HepG2 (cell line): ENCODE data around the gene IGFBP5. TPM values are rescaled to one million over a fixed set of nuclear protein-coding genes. Genes with fewer than 3 reads are reported as not detected.
A peak's percentile ranks its signal among the peaks of the same experiment; 100 is the strongest.

Source experiments
- BHLHE40 ChIP-seq: IDR thresholded peaks from 2 replicates; pipeline ENCODE4 v1.6.1; 2011; ENCODE audit warnings: low read length, improper control_type of control experiment
- GATA4 ChIP-seq: sonication (generic); IDR thresholded peaks from 2 replicates; pipeline ENCODE4 v1.6.1; 2016; ENCODE audit warnings: antibody characterized with exemption, low read depth, borderline replicate concordance
- KAT8 ChIP-seq: IDR thresholded peaks from 2 replicates; pipeline ENCODE4 v1.6.1; 2016; ENCODE audit warnings: missing genetic modification reagents, missing compliant biosample characterization
- NCOR1 ChIP-seq: fragments of 200-600 bp; sonication (generic); IDR thresholded peaks from 2 replicates; pipeline ENCODE4 v1.7.0; 2017; ENCODE audit warnings: antibody characterized with exemption, low read length, borderline replicate concordance
- PHF20 ChIP-seq: sonication (generic); formaldehyde crosslinking; IDR thresholded peaks from 2 replicates; pipeline ENCODE4 v1.5.0; 2020; ENCODE audit warnings: mild to moderate bottlenecking, missing genetic modification reagents
- RAD51 ChIP-seq: fragments of 450-650 bp; IDR thresholded peaks from 2 replicates; pipeline ENCODE4 v1.6.1; 2016; ENCODE audit warnings: borderline replicate concordance
- RBFOX2 ChIP-seq: fragments of 200-400 bp; formaldehyde crosslinking; IDR thresholded peaks from 2 replicates; pipeline ENCODE4 v1.6.1; 2017; ENCODE audit warnings: low read depth, mild to moderate bottlenecking, low read length
- RFX5 ChIP-seq: IDR thresholded peaks from 2 replicates; pipeline ENCODE4 v1.6.1; 2011; ENCODE audit warnings: low read depth, low read length, improper control_type of control experiment
- TAF15 ChIP-seq: fragments of 200-400 bp; formaldehyde crosslinking; IDR thresholded peaks from one replicate; pipeline ENCODE4 v1.6.1; 2018; ENCODE audit warnings: mild to moderate bottlenecking, low read depth, low read length; ENCODE audit not compliant: poor library complexity, severe bottlenecking
- TBL1XR1 ChIP-seq: fragments of 150-350 bp; IDR thresholded peaks from 2 replicates; pipeline ENCODE4 v1.6.1; 2014; ENCODE audit warnings: borderline replicate concordance, low read length; ENCODE audit not compliant: partially characterized antibody
- XBP1 ChIP-seq: sonication (generic); formaldehyde crosslinking; IDR thresholded peaks from 2 replicates; pipeline ENCODE4 v1.5.0; 2020; ENCODE audit warnings: missing genetic modification reagents
- ZNF350 ChIP-seq: sonication (generic); formaldehyde crosslinking; IDR thresholded peaks from 2 replicates; pipeline ENCODE4 v1.4.0; 2020; ENCODE audit warnings: mild to moderate bottlenecking, low read depth, missing genetic modification reagents, borderline replicate concordance
- ZNF710 ChIP-seq: sonication (generic); formaldehyde crosslinking; IDR thresholded peaks from 2 replicates; pipeline ENCODE4 v1.5.0; 2020; ENCODE audit warnings: mild to moderate bottlenecking, missing genetic modification reagents, borderline replicate concordance
- ZNF878 ChIP-seq: sonication (generic); formaldehyde crosslinking; IDR thresholded peaks from 2 replicates; pipeline ENCODE4 v1.8.1; 2023; ENCODE audit warnings: mild to moderate bottlenecking, missing genetic modification reagents, moderate library complexity
- ZSCAN31 ChIP-seq: sonication (generic); formaldehyde crosslinking; IDR thresholded peaks from 2 replicates; pipeline ENCODE4 v1.5.0; 2020; ENCODE audit warnings: low read depth, mild to moderate bottlenecking, missing genetic modification reagents
- polyA plus RNA-seq, 8 experiments: library from polyadenylated mRNA; depleted of rRNA in 3 of 8; stranded (reverse) in 7 of 8; unstranded in 1 of 8; fragments of >200 nt; fragmentation: Illumina TruSeq in 4 of 8; extraction: Trizol in 4 of 8; gene quantifications; 2 replicates each; pipeline versions ENCODE4 v1.2.1 to v1.2.3, GENCODE V29; 2011 to 2016; ENCODE audit warnings: low read depth in 4 of 8, missing spikeins in 1 of 8, mixed read lengths in 1 of 8; ENCODE audit not compliant: insufficient read depth in 1 of 8
- total RNA-seq, 5 experiments: library from RNA; depleted of rRNA; stranded (reverse); fragments of >200 nt; fragmentation: Illumina TruSeq; extraction: Trizol; gene quantifications; 2 replicates each; pipeline ENCODE4 v1.2.3, GENCODE V29; 2016; ENCODE audit warnings: low read depth in 1 of 5
- TF ChIP-seq, protein P1 (sequence below): sonication (generic); formaldehyde crosslinking; IDR thresholded peaks from 2 replicates; pipeline ENCODE4 v1.5.1; 2020; ENCODE audit warnings: mild to moderate bottlenecking, missing genetic modification reagents, borderline replicate concordance
- TF ChIP-seq, protein P2 (sequence below): sonication (generic); formaldehyde crosslinking; IDR thresholded peaks from 2 replicates; pipeline ENCODE4 v1.5.0; 2020; ENCODE audit warnings: missing genetic modification reagents
- TF ChIP-seq, protein P3 (sequence below): sonication (generic); formaldehyde crosslinking; IDR thresholded peaks from 2 replicates; pipeline ENCODE4 v1.4.0; 2020; ENCODE audit warnings: missing genetic modification reagents

IGFBP5 gene
- total and polyA plus RNA-seq, 2 of the 13 experiments (the other 11 are each of a cell fraction or from before 2014, with no cell fraction given): 0.15 TPM; not detected in 1

GRCh38 chr2:216740557-216741222, 45.3 kb upstream of the IGFBP5 start (continued):
- TF ChIP-seq BHLHE40 (peak; percentile 81), ZNF878 (CRISPR knock-in tag) (no peak), RFX5 (no peak), GATA4 (no peak), RAD51 (peak; percentile 38; the same call in 1 of the 2 replicates), TAF15 (no peak), TBL1XR1 (no peak), NCOR1 (no peak), RBFOX2 (no peak), PHF20 (CRISPR knock-in tag) (no peak), ZNF710 (CRISPR knock-in tag) (peak; percentile 44; the same call in 1 of the 2 replicates), XBP1 (CRISPR knock-in tag) (no peak), ZSCAN31 (0 out of 2 replicates have a peak, but pooled peaks have one; percentile 30), ZNF350 (no peak), KAT8 (CRISPR knock-in tag) (peak; percentile 39; the same call in 1 of the 2 replicates)
- TF ChIP-seq, protein P1, sequence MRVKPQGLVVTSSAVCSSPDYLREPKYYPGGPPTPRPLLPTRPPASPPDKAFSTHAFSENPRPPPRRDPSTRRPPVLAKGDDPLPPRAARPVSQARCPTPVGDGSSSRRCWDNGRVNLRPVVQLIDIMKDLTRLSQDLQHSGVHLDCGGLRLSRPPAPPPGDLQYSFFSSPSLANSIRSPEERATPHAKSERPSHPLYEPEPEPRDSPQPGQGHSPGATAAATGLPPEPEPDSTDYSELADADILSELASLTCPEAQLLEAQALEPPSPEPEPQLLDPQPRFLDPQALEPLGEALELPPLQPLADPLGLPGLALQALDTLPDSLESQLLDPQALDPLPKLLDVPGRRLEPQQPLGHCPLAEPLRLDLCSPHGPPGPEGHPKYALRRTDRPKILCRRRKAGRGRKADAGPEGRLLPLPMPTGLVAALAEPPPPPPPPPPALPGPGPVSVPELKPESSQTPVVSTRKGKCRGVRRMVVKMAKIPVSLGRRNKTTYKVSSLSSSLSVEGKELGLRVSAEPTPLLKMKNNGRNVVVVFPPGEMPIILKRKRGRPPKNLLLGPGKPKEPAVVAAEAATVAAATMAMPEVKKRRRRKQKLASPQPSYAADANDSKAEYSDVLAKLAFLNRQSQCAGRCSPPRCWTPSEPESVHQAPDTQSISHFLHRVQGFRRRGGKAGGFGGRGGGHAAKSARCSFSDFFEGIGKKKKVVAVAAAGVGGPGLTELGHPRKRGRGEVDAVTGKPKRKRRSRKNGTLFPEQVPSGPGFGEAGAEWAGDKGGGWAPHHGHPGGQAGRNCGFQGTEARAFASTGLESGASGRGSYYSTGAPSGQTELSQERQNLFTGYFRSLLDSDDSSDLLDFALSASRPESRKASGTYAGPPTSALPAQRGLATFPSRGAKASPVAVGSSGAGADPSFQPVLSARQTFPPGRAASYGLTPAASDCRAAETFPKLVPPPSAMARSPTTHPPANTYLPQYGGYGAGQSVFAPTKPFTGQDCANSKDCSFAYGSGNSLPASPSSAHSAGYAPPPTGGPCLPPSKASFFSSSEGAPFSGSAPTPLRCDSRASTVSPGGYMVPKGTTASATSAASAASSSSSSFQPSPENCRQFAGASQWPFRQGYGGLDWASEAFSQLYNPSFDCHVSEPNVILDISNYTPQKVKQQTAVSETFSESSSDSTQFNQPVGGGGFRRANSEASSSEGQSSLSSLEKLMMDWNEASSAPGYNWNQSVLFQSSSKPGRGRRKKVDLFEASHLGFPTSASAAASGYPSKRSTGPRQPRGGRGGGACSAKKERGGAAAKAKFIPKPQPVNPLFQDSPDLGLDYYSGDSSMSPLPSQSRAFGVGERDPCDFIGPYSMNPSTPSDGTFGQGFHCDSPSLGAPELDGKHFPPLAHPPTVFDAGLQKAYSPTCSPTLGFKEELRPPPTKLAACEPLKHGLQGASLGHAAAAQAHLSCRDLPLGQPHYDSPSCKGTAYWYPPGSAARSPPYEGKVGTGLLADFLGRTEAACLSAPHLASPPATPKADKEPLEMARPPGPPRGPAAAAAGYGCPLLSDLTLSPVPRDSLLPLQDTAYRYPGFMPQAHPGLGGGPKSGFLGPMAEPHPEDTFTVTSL (CRISPR knock-in tag): peak; percentile 58; the same call in 1 of the 2 replicates
- TF ChIP-seq, protein P2, sequence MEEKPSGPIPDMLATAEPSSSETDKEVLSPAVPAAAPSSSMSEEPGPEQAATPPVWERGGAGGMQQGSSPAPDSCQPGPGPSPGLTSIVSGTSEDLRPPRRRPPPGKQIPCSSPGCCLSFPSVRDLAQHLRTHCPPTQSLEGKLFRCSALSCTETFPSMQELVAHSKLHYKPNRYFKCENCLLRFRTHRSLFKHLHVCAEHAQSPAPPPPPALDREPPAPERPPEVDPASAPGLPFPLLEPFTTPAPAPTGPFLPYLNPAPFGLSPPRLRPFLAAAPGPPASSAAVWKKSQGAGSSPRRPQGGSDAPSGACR: no peak
- TF ChIP-seq, protein P3, sequence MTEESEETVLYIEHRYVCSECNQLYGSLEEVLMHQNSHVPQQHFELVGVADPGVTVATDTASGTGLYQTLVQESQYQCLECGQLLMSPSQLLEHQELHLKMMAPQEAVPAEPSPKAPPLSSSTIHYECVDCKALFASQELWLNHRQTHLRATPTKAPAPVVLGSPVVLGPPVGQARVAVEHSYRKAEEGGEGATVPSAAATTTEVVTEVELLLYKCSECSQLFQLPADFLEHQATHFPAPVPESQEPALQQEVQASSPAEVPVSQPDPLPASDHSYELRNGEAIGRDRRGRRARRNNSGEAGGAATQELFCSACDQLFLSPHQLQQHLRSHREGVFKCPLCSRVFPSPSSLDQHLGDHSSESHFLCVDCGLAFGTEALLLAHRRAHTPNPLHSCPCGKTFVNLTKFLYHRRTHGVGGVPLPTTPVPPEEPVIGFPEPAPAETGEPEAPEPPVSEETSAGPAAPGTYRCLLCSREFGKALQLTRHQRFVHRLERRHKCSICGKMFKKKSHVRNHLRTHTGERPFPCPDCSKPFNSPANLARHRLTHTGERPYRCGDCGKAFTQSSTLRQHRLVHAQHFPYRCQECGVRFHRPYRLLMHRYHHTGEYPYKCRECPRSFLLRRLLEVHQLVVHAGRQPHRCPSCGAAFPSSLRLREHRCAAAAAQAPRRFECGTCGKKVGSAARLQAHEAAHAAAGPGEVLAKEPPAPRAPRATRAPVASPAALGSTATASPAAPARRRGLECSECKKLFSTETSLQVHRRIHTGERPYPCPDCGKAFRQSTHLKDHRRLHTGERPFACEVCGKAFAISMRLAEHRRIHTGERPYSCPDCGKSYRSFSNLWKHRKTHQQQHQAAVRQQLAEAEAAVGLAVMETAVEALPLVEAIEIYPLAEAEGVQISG (CRISPR knock-in tag): no peak
